Astrocyte of the cerebellum (primary cell): ENCODE data around the gene MARK1.
A peak's percentile ranks its signal among the peaks of the same experiment; 100 is the strongest.

Experiments used
- DNase-seq: peaks from one replicate; pipeline ENCODE4 v3.0.0-alpha.2; 2011; ENCODE audit warnings: low read depth
- H3K4me3 ChIP-seq: 2 replicates; pipeline ENCODE4 v1.5.1; 2011; ENCODE audit warnings: mild to moderate bottlenecking, low read depth, low read length, moderate library complexity
- CTCF ChIP-seq: IDR thresholded peaks from 2 replicates; pipeline ENCODE4 v1.5.1; 2012; ENCODE audit warnings: low read length, low read depth, moderate library complexity, mild to moderate bottlenecking; ENCODE audit errors: missing control alignments
- in situ Hi-C: cut with HindIII; loops from 2 replicates; pipeline ENCODE4 v1.10.0; 2017; ENCODE audit warnings: low sequenced_read_pairs

The MARK1 gene

GRCh38 chr1:220527908-220528678 lies at the start of gene MARK1:
MARK1 (plus strand) TSS chr1:220528136; CDS start chr1:220528823, 687 bp downstream.
- DNase-seq = no peak

GRCh38 chr1:220483700-220484099 lies 44.2 kb upstream of the MARK1 start:
- TF ChIP-seq CTCF = no peak
- no peak overlapping the region for H3K4me3 ChIP-seq
- in situ Hi-C loops = no loop called here
- no peak for DNase-seq

More at GRCh38 chr1:220527908-220528678, at the start of gene MARK1:
- H3K4me3 ChIP-seq = peak within 1 kb of the TSS; percentile 72
- no peak for TF ChIP-seq CTCF
- in situ Hi-C loops = no loop called here

- in situ Hi-C loops = no loop called here
- DNase-seq = no peak
- H3K4me3 ChIP-seq = no peak overlapping the region
- no peak for TF ChIP-seq CTCF
Measured at GRCh38 chr1:220484135-220484534, 43.8 kb upstream of the MARK1 start.

GRCh38 chr1:220485131-220485530 lies 42.8 kb upstream of the MARK1 start:
- H3K4me3 ChIP-seq = no peak overlapping the region
- DNase-seq = no peak
- in situ Hi-C loops = no loop called here
- no peak for TF ChIP-seq CTCF

- no peak overlapping the region for H3K4me3 ChIP-seq
- in situ Hi-C loops = no loop called here
- DNase-seq = no peak
- TF ChIP-seq CTCF = no peak
Measured at GRCh38 chr1:220485791-220486190, 42.1 kb upstream of the MARK1 start.

GRCh38 chr1:220487297-220487820 lies 40.6 kb upstream of the MARK1 start:
- DNase-seq = peak; percentile 15
- no peak overlapping the region for H3K4me3 ChIP-seq
- in situ Hi-C loops = no loop called here
- TF ChIP-seq CTCF = no peak
